Neural progenitor cell (in vitro differentiated cells): ENCODE data around the gene LDHD. TPM values are rescaled to one million over a fixed set of nuclear protein-coding genes. Genes with fewer than 3 reads are reported as not detected.

Source experiments
- DNase-seq: peaks from one replicate; pipeline ENCODE4 v3.0.0-alpha.2; 2016; ENCODE audit warnings: low spot score
- H2AFZ ChIP-seq: fragments of 200-600 bp; sonication (generic); replicated peaks from 2 replicates; pipeline ENCODE4 v1.6.1; 2016; ENCODE audit warnings: antibody characterized with exemption
- H3F3A ChIP-seq: fragments of 200-600 bp; sonication (generic); 2 replicates; pipeline ENCODE4 v1.6.1; 2016; ENCODE audit warnings: antibody characterized with exemption, low read depth
- H3K27ac ChIP-seq: fragments of 200-600 bp; sonication (generic); 2 replicates; pipeline ENCODE4 v1.5.1; 2016; ENCODE audit warnings: mild to moderate bottlenecking
- H3K27me3 ChIP-seq: fragments of 200-600 bp; sonication (generic); 2 replicates; pipeline ENCODE4 v1.6.1; 2016; ENCODE audit warnings: mild to moderate bottlenecking, moderate library complexity
- H3K36me3 ChIP-seq: fragments of 200-600 bp; sonication (generic); 2 replicates; pipeline ENCODE4 v1.5.1; 2016
- H3K4me1 ChIP-seq: fragments of 200-600 bp; sonication (generic); 2 replicates; pipeline ENCODE4 v1.6.1; 2016; ENCODE audit warnings: mixed run types
- H3K4me2 ChIP-seq: fragments of 200-600 bp; sonication (generic); 2 replicates; pipeline ENCODE4 v1.6.1; 2016
- H3K4me3 ChIP-seq: fragments of 200-600 bp; sonication (generic); 2 replicates; pipeline ENCODE4 v1.5.1; 2016
- H3K79me2 ChIP-seq: fragments of 200-600 bp; sonication (generic); 2 replicates; pipeline ENCODE4 v1.6.1; 2016; ENCODE audit warnings: low read depth
- H3K9ac ChIP-seq: fragments of 200-600 bp; sonication (generic); 2 replicates; pipeline ENCODE4 v1.6.1; 2016
- H3K9me3 ChIP-seq: fragments of 200-600 bp; sonication (generic); 2 replicates; pipeline ENCODE4 v1.5.1; 2016; ENCODE audit warnings: low read depth
- H4K20me1 ChIP-seq: fragments of 200-600 bp; sonication (generic); 2 replicates; pipeline ENCODE4 v1.6.1; 2016; ENCODE audit warnings: low read depth
- H3K27ac Mint-ChIP-seq: 3 replicates; pipeline ENCODE4 v1.8.0; 2021; ENCODE audit warnings: mixed read lengths
- H3K27me3 Mint-ChIP-seq: 2 replicates; pipeline ENCODE4 v1.8.0; 2022; ENCODE audit warnings: low read depth, mild to moderate bottlenecking, inconsistent platforms, moderate library complexity, mixed read lengths; ENCODE audit not compliant: insufficient read depth
- H3K36me3 Mint-ChIP-seq: 3 replicates; pipeline ENCODE4 v1.8.0; 2021; ENCODE audit warnings: mixed read lengths
- H3K4me1 Mint-ChIP-seq: 3 replicates; pipeline ENCODE4 v1.8.0; 2021; ENCODE audit warnings: mixed read lengths
- H3K4me3 Mint-ChIP-seq: 3 replicates; pipeline ENCODE4 v1.8.0; 2021; ENCODE audit warnings: mild to moderate bottlenecking, moderate library complexity, mixed read lengths
- H3K9me3 Mint-ChIP-seq: 3 replicates; pipeline ENCODE4 v1.8.0; 2020; ENCODE audit warnings: mixed read lengths
- CTCF ChIP-seq: fragments of 200-600 bp; sonication (generic); IDR thresholded peaks from 2 replicates; pipeline ENCODE4 v1.5.1; 2017; ENCODE audit warnings: antibody characterized with exemption, mild to moderate bottlenecking
- EZH2 ChIP-seq: fragments of 200-600 bp; sonication (generic); IDR thresholded peaks from 2 replicates; pipeline ENCODE4 v1.6.1; 2017; ENCODE audit warnings: antibody characterized with exemption, mild to moderate bottlenecking, moderate library complexity
- EZH2phosphoT487 ChIP-seq: fragments of 200-600 bp; sonication (generic); IDR thresholded peaks from 2 replicates; pipeline ENCODE4 v1.6.1; 2017; ENCODE audit warnings: antibody characterized with exemption
- total RNA-seq: library from RNA; depleted of rRNA; stranded (reverse); fragments of >200 nt; gene quantifications from 2 replicates; pipeline ENCODE4 v1.2.3, GENCODE V29; 2015; ENCODE audit warnings: low replicate concordance

Gene LDHD
- total RNA-seq, 1 donor from 2014 or later: 0.60 TPM

GRCh38 chr16:75073545-75074303 lies 42.9 kb downstream of the LDHD start:
- no peak overlapping the region for H2AFZ ChIP-seq
- peaks cover 30% of the 10 kb centered on the region for H4K20me1 ChIP-seq
- Mint-ChIP-seq H3K27me3 (peaks cover 3% of the 10 kb centered on the region), H3K27ac (peak overlapping the region; percentile 57), H3K9me3 (peaks cover 15% of the 10 kb centered on the region), H3K36me3 (peaks cover 15% of the 10 kb centered on the region), H3K4me1 (peaks cover 15% of the 10 kb centered on the region), H3K4me3 (no peak overlapping the region)
- TF ChIP-seq EZH2 (no peak), EZH2phosphoT487 (no peak), CTCF (no peak)
- H3K27ac ChIP-seq: no peak overlapping the region
- H3K36me3 ChIP-seq: no peaks in the 10 kb centered on the region
- no peak for DNase-seq
- H3K4me2 ChIP-seq: no peak overlapping the region
- H3K9me3 ChIP-seq: no peaks in the 10 kb centered on the region
- H3K27me3 ChIP-seq: no peaks in the 10 kb centered on the region
- H3K4me3 ChIP-seq: no peak overlapping the region
- peaks cover 8% of the 10 kb centered on the region for H3K4me1 ChIP-seq
- H3F3A ChIP-seq: peaks cover 2% of the 10 kb centered on the region
- peaks cover 98% of the 10 kb centered on the region for H3K79me2 ChIP-seq
- no peak overlapping the region for H3K9ac ChIP-seq

GRCh38 chr16:75072239-75072947 lies 44.2 kb downstream of the LDHD start:
- Mint-ChIP-seq H3K9me3 (peaks cover 6% of the 10 kb centered on the region), H3K36me3 (peaks cover 9% of the 10 kb centered on the region), H3K27ac (peak overlapping the region; percentile 23), H3K4me1 (peaks cover 15% of the 10 kb centered on the region), H3K4me3 (no peak overlapping the region), H3K27me3 (no peaks in the 10 kb centered on the region)
- Histone ChIP-seq H2AFZ (no peak overlapping the region), H3K4me1 (peaks cover 8% of the 10 kb centered on the region), H3K36me3 (no peaks in the 10 kb centered on the region), H3K27ac (no peak overlapping the region), H3F3A (peaks cover 2% of the 10 kb centered on the region), H4K20me1 (peaks cover 36% of the 10 kb centered on the region), H3K4me2 (no peak overlapping the region), H3K9me3 (no peaks in the 10 kb centered on the region), H3K9ac (no peak overlapping the region), H3K27me3 (no peaks in the 10 kb centered on the region), H3K79me2 (peaks cover 99% of the 10 kb centered on the region), H3K4me3 (no peak overlapping the region)
- TF ChIP-seq CTCF: no peak
- no peak for TF ChIP-seq EZH2
- no peak for TF ChIP-seq EZH2phosphoT487
- DNase-seq: no peak

- no peaks in the 10 kb centered on the region for H3K36me3 ChIP-seq
- Mint-ChIP-seq H3K27me3 (no peaks in the 10 kb centered on the region), H3K4me1 (peaks cover 15% of the 10 kb centered on the region), H3K4me3 (no peak overlapping the region), H3K36me3 (peaks cover 7% of the 10 kb centered on the region), H3K27ac (no peak overlapping the region), H3K9me3 (peaks cover 4% of the 10 kb centered on the region)
- DNase-seq: no peak
- no peaks in the 10 kb centered on the region for H3K9me3 ChIP-seq
- H3K4me2 ChIP-seq: no peak overlapping the region
- H3K27ac ChIP-seq: no peak overlapping the region
- peaks cover 99% of the 10 kb centered on the region for H3K79me2 ChIP-seq
- H3K27me3 ChIP-seq: no peaks in the 10 kb centered on the region
- TF ChIP-seq EZH2phosphoT487 (no peak), CTCF (no peak), EZH2 (no peak)
- peaks cover 8% of the 10 kb centered on the region for H3K4me1 ChIP-seq
- no peak overlapping the region for H3K4me3 ChIP-seq
- H3F3A ChIP-seq: peaks cover 2% of the 10 kb centered on the region
- no peak overlapping the region for H3K9ac ChIP-seq
- H4K20me1 ChIP-seq: peaks cover 42% of the 10 kb centered on the region
- no peak overlapping the region for H2AFZ ChIP-seq
These were observed 45.0 kb downstream of the LDHD start for GRCh38 chr16:75071621-75072020.
